Endothelial cell of umbilical vein (primary cell): ENCODE data around the gene SEC14L1.

Experiments
- EZH2 ChIP-seq: IDR thresholded peaks from 2 replicates; pipeline ENCODE4 v1.6.1; 2012; ENCODE audit warnings: borderline replicate concordance, low read depth, mild to moderate bottlenecking, moderate library complexity, low read length, inconsistent platforms; ENCODE audit not compliant: severe bottlenecking
- FOS ChIP-seq: IDR thresholded peaks from 2 replicates; pipeline ENCODE4 v1.6.1; 2011; ENCODE audit warnings: mild to moderate bottlenecking, low read length, moderate library complexity, borderline replicate concordance; ENCODE audit not compliant: insufficient read depth
- GATA2 ChIP-seq: IDR thresholded peaks from 2 replicates; pipeline ENCODE4 v1.7.0; 2011; ENCODE audit warnings: low read depth, mild to moderate bottlenecking, moderate library complexity, mixed read lengths, low read length; ENCODE audit not compliant: insufficient read length, insufficient read depth
- JUN ChIP-seq: IDR thresholded peaks from 2 replicates; pipeline ENCODE4 v1.6.1; 2011; ENCODE audit warnings: borderline replicate concordance, low read depth; ENCODE audit not compliant: insufficient read length, insufficient read depth
- MYC ChIP-seq: IDR thresholded peaks from one replicate; pipeline ENCODE4 v1.6.1; 2011; ENCODE audit warnings: mild to moderate bottlenecking, low read depth, low read length
- POLR2A ChIP-seq: IDR thresholded peaks from 2 replicates; pipeline ENCODE4 v1.6.1; 2012; ENCODE audit warnings: low read depth, mild to moderate bottlenecking, control low read depth, low read length
- POLR2AphosphoS5 ChIP-seq: IDR thresholded peaks from 2 replicates; pipeline ENCODE4 v1.6.1; 2012; ENCODE audit warnings: low read depth, mild to moderate bottlenecking, control low read depth, low read length, moderate library complexity; ENCODE audit not compliant: insufficient read depth
- TF ChIP-seq, protein P1 (sequence below), 2 donors: IDR thresholded peaks; 1 replicate in 1 of 2; 2 replicates in 1 of 2; pipeline ENCODE4 v1.5.1; 2011; ENCODE audit warnings: low read length in 2 of 2, mild to moderate bottlenecking in 2 of 2, moderate library complexity in 2 of 2, control low read depth in 1 of 2, inconsistent platforms in 1 of 2, low read depth in 1 of 2; ENCODE audit not compliant: insufficient read depth in 1 of 2; ENCODE audit errors: extremely low read depth in 1 of 2

DNA sequence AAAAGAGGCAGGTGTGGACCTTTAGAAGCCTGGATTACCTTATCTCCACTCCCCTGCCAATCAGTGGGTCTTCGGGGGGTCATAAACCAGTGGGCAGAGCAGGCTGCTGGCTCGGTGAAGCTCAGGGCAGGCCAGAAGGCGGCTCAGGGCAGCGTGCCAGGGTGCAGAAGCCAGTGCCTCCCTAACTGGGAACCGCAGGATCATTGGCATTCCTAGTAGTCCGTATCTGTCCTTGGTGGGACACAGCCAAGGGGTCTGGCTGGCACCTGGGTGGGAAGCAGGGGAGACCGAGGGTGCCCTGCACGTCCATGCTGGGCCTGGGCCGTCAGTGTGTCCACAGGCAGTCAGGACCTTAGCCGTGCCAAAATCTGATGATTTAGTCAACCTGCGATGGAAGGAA is 76.8 kb downstream of the SEC14L1 start:
- TF ChIP-seq, protein P1, sequence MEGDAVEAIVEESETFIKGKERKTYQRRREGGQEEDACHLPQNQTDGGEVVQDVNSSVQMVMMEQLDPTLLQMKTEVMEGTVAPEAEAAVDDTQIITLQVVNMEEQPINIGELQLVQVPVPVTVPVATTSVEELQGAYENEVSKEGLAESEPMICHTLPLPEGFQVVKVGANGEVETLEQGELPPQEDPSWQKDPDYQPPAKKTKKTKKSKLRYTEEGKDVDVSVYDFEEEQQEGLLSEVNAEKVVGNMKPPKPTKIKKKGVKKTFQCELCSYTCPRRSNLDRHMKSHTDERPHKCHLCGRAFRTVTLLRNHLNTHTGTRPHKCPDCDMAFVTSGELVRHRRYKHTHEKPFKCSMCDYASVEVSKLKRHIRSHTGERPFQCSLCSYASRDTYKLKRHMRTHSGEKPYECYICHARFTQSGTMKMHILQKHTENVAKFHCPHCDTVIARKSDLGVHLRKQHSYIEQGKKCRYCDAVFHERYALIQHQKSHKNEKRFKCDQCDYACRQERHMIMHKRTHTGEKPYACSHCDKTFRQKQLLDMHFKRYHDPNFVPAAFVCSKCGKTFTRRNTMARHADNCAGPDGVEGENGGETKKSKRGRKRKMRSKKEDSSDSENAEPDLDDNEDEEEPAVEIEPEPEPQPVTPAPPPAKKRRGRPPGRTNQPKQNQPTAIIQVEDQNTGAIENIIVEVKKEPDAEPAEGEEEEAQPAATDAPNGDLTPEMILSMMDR (IDR thresholded peaks at IDR 0.05; ENCODE audit: extremely low read depth in 1 of 2, insufficient read depth in 1 of 2, low read depth in 1 of 2, low read length in 2 of 2): no peak
- TF ChIP-seq POLR2AphosphoS5: peak; percentile 20
- TF ChIP-seq FOS: no peak
- no peak for TF ChIP-seq EZH2
- TF ChIP-seq MYC: no peak
- no peak for TF ChIP-seq POLR2A
- no peak for TF ChIP-seq GATA2
- no peak for TF ChIP-seq JUN
